Loucy (cell line): ENCODE data around the gene ERBIN.

Source experiments
- EZH2phosphoT487 ChIP-seq: fragments of 200-600 bp; IDR thresholded peaks from 2 replicates; pipeline ENCODE4 v1.6.1; 2018; ENCODE audit warnings: antibody characterized with exemption, mild to moderate bottlenecking, moderate library complexity, borderline replicate concordance
- TF ChIP-seq, protein P1 (sequence below): fragments of 200-600 bp; sonication (generic); conservative IDR thresholded peaks from 2 replicates; pipeline ENCODE4 v1.5.1; 2014; ENCODE audit warnings: mild to moderate bottlenecking, antibody characterized with exemption, low read length

DNA sequence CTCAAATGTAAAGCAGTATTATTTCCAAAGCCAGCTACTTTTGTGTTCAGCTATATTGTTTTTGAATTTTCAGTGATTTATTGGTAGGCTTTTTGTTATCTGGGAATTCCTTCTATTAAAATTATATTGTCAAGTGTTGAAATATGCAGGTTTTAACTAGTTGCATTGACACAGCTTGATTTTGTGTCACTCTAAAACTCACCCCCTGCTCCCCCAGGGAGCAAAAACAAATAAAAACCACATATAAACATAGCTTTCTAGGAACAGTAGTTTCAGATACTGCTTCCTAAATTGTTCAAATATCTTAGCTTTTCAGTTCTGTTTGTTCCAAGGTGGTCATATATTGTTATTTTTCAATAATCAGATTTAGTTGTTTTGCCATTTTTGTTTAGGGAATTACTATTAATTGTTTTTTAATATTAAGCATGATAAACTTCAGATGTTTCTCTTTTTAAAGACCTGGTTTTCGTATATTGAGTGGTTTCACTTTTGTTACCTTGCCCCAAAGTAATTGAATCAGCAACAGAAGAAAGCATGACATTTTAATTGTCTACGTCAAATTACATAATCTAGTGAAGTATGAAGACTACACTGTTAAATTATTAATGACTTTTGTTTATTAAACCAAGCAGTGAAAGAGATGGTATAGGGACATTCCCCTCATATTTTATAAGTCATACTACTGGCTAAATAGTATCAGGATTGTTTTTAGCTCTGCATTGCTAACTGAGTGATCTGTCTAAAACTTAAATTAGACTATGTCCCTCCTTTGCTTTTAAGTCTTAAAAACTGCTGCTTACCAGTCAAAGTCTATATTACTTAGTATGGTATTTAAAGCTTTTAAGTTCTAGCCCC lies 43.4 kb downstream of the ERBIN start:
- TF ChIP-seq, protein P1, sequence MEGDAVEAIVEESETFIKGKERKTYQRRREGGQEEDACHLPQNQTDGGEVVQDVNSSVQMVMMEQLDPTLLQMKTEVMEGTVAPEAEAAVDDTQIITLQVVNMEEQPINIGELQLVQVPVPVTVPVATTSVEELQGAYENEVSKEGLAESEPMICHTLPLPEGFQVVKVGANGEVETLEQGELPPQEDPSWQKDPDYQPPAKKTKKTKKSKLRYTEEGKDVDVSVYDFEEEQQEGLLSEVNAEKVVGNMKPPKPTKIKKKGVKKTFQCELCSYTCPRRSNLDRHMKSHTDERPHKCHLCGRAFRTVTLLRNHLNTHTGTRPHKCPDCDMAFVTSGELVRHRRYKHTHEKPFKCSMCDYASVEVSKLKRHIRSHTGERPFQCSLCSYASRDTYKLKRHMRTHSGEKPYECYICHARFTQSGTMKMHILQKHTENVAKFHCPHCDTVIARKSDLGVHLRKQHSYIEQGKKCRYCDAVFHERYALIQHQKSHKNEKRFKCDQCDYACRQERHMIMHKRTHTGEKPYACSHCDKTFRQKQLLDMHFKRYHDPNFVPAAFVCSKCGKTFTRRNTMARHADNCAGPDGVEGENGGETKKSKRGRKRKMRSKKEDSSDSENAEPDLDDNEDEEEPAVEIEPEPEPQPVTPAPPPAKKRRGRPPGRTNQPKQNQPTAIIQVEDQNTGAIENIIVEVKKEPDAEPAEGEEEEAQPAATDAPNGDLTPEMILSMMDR: no peak
- no peak for TF ChIP-seq EZH2phosphoT487
